Upper lobe of left lung (tissue), 4 donors: ENCODE measurements around the gene CARMIL1.

Experiments
- EP300 ChIP-seq, 4 donors: sonication (generic); formaldehyde crosslinking; IDR thresholded peaks; one replicate each; pipeline ENCODE4 v1.5.1; 2017; ENCODE audit warnings: antibody characterized with exemption in 4 of 4, control low read depth in 2 of 4
- POLR2AphosphoS5 ChIP-seq, 2 donors: sonication (generic); formaldehyde crosslinking; IDR thresholded peaks; one replicate each; pipeline ENCODE4 v1.5.1; 2017; ENCODE audit warnings: antibody characterized with exemption in 2 of 2
- TF ChIP-seq, protein P1 (sequence below), 6 experiments: fragments of 450-650 bp in 4 of 6; fragments of 200-600 bp in 2 of 6; sonication (generic) in 2 of 6; IDR thresholded peaks; one replicate each; pipeline ENCODE4 v1.5.1; 2016 to 2019; ENCODE audit warnings: antibody characterized with exemption in 6 of 6

DNA sequence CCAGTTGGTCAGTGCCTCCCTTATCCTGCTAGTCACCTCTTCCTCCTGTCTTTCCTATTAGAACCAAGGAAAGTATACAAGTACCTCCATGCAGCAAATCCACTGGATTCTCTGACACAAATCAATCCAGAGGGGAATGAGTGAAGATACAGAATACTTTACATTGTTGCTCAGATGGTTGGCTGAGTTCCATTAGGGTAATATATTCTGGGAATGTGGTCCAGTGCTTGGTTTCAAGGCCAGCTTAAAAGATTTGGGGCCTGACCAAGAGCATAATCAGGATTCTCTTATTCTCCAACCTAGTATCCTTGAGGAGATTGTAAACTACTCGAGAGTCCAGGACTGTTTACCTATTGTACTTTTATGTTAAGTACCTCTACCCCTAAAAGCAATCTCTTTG is 23.0 kb downstream of the CARMIL1 start:
- TF ChIP-seq, protein P1, sequence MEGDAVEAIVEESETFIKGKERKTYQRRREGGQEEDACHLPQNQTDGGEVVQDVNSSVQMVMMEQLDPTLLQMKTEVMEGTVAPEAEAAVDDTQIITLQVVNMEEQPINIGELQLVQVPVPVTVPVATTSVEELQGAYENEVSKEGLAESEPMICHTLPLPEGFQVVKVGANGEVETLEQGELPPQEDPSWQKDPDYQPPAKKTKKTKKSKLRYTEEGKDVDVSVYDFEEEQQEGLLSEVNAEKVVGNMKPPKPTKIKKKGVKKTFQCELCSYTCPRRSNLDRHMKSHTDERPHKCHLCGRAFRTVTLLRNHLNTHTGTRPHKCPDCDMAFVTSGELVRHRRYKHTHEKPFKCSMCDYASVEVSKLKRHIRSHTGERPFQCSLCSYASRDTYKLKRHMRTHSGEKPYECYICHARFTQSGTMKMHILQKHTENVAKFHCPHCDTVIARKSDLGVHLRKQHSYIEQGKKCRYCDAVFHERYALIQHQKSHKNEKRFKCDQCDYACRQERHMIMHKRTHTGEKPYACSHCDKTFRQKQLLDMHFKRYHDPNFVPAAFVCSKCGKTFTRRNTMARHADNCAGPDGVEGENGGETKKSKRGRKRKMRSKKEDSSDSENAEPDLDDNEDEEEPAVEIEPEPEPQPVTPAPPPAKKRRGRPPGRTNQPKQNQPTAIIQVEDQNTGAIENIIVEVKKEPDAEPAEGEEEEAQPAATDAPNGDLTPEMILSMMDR (IDR thresholded peaks at IDR 0.05) = no peak
- TF ChIP-seq EP300 (IDR thresholded peaks at IDR 0.05) = no peak
- TF ChIP-seq POLR2AphosphoS5 (IDR thresholded peaks at IDR 0.05) = no peak
